Measurements from ENCODE around the gene TIMM44.

The TIMM44 gene

DNA sequence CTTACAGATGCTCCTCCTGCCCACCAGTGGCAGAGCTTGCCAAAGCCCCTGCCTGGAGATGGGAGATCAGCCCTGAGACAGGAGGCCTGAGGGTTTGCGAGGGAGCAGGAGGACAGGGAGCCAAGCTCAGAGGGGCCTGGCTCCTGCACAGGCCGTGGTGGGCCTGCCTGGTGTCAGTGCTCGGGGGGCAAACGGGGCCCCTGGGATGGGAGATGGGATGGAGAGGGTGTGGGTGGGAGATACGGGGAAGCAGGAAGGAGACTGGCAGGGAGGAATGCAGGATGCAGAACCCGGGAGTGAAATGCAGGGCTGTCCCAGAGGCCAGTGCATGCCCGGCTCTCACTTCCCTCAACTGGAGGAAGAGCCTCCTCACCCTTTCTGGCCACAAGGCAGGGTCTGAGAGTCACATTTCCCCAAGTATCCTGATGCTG is 42.0 kb upstream of the TIMM44 start:
- H3K27ac ChIP-seq, result no peak overlapping the region
- H3K4me3 ChIP-seq, result no peak overlapping the region
- TF ChIP-seq, protein P1, sequence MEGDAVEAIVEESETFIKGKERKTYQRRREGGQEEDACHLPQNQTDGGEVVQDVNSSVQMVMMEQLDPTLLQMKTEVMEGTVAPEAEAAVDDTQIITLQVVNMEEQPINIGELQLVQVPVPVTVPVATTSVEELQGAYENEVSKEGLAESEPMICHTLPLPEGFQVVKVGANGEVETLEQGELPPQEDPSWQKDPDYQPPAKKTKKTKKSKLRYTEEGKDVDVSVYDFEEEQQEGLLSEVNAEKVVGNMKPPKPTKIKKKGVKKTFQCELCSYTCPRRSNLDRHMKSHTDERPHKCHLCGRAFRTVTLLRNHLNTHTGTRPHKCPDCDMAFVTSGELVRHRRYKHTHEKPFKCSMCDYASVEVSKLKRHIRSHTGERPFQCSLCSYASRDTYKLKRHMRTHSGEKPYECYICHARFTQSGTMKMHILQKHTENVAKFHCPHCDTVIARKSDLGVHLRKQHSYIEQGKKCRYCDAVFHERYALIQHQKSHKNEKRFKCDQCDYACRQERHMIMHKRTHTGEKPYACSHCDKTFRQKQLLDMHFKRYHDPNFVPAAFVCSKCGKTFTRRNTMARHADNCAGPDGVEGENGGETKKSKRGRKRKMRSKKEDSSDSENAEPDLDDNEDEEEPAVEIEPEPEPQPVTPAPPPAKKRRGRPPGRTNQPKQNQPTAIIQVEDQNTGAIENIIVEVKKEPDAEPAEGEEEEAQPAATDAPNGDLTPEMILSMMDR (IDR thresholded peaks at IDR 0.05), result no peak
- no peak for DNase-seq (ENCODE audit: low spot score)

DNA sequence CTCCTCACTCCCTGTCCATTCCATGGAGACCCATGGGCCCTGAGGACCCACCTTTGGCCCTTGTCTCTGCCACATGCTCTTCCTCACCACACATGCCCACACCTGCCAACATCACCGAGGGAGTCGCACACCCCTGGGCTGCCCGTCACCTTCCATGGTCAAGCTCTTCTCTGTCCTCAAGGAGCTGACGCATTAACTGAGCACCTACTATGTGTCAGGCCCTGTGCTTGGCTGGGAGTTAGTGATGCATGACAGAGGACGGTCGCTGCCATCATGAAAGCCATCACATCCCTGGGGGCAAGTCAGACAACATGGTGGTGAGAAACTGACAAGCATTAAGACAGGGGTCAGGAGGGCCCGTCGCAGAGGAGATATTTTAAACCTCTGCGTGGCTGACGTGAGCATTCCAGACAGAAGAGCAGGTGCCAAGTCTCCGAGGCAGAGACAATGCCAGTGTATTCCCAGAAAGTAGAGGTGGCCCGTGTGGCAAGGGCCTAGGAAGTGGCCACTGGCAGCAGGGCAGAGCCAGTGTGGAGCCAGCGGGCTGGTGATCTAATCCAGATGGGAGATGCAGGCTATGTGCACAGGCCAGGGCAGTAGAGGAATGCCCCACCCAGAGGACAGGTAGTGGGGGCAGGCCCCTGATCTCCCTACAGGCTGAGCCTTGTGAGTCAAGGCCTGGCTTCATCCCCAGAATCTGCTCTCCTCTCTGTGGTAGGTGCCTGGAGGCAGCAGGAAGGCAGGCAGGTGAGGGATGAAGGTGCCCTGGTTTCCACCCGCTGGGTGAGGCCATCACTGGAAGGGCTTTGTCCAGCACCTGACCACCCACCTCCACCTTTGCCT is 40.8 kb upstream of the TIMM44 start:
- Histone ChIP-seq H3K4me3 (no peak overlapping the region), H3K27ac (no peak overlapping the region)
- TF ChIP-seq, protein P1 (IDR thresholded peaks at IDR 0.05), result no peak
- no peak for DNase-seq (ENCODE audit: low spot score)

DNA sequence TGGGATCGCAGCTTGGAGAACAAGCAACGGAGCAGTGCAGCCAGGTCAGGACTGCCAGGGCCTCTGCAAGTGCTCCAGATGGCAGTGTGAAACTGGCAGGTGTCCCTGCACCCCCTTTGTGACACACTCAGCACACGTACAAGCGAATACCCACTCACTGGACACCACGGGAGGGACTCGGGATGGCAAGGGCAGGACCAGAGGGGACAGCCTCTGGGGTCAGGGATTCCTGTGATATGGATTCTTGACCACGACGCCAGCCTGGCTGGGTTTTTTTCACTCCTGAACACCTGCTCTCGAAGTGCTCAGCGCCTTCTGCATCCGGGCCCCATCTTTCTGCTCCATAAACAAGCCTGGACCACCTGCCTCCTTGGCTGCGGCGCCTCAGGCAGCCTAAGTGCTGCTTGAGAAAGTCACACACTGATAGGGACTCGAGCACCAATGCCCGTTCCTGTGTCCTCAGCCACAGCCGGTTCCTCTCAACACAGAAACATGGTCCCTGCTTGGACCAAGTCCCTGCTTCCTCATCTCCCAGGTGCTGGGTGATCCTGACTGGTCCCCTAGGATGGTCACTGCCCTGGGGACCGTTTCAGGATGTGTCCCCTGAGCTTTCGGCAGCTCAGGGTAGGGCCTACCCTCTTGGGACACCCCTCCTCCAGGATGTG is 40.0 kb upstream of the TIMM44 start:
- TF ChIP-seq, protein P1 (IDR thresholded peaks at IDR 0.05), result no peak
- Histone ChIP-seq H3K4me3 (no peak overlapping the region), H3K27ac (no peak overlapping the region)
- no peak for DNase-seq (ENCODE audit: low spot score)

DNA sequence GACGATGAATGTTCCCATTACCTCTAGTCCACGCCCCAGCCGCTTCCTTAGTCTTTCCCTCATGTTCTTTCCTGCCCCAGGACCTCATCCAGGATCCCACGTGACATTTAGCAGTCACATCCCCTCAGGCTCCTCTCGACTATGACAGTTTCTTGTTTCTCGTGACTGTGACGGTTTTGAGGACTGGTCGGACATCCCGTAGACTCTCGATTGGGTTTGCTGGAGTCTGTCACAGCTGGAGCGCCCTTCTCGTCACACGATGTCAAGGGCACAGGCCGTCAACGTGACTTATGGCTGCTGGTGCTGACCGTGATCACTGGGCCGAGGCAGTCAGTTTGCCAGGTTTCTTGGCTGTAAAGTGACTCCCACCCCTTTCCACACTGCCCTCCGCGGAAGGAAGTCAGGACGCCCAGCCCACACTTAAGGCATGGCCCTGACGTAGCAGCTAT is 39.2 kb upstream of the TIMM44 start:
- TF ChIP-seq, protein P1 (IDR thresholded peaks at IDR 0.05), result no peak
- DNase-seq (ENCODE audit: low spot score), result no peak
- Histone ChIP-seq H3K27ac (no peak overlapping the region), H3K4me3 (no peak overlapping the region)

DNA sequence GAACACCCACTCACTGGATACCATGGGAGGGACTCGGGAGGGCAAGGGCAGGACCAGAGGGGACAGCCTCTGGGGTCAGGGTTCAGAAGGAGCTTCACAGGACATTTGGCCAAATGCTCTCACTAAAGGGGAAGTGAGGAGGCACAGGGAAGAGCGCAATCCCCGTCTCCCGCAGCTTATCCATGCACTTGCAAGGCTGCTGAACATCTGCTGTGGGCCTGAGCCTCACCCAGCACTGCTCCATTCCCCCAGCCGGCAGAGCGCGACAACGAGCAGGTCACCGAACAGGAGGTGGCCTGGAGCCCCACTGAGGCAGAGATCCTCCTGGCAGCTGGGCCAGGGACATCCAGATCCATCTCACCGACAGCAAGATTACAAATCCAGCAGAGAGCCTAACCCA is 38.6 kb upstream of the TIMM44 start:
- H3K27ac ChIP-seq, result no peak overlapping the region
- TF ChIP-seq, protein P1 (IDR thresholded peaks at IDR 0.05), result no peak
- DNase-seq (ENCODE audit: low spot score), result no peak
- no peak overlapping the region for H3K4me3 ChIP-seq

DNA sequence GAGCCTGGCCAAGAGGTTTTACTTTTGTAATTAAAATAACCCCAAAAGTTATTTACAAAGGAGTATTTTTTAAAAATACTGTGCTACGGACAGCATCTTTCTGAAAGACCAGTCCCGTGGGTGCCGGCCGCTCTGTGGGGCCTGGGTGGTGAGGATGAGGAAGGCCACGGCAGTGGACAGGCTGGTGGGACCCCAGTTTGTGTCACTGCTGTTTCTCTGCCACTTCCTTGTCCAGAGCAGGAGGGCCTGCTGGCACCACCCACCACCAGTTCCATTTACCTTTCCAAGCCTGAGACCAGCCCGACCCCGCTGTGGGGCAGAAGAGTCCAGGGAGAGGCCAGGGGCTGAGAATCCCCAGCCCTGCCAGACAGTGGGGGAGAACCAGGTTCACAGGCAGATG is 38.2 kb upstream of the TIMM44 start:
- H3K4me3 ChIP-seq, result no peak overlapping the region
- TF ChIP-seq, protein P1 (IDR thresholded peaks at IDR 0.05), result no peak
- H3K27ac ChIP-seq, result no peak overlapping the region
- no peak for DNase-seq (ENCODE audit: low spot score)

Data from coronary artery (tissue), 2 donors.